GM21423 (cell line): ENCODE data around the gene LAMA2.

Source experiments
- ATAC-seq: cut with Tn5 transposase; IDR thresholded peaks from one replicate; pipeline ENCODE4 v1.9.1; 2021; ENCODE audit warnings: mild to moderate bottlenecking, moderate library complexity; ENCODE audit not compliant: unreplicated experiment

Gene LAMA2

DNA sequence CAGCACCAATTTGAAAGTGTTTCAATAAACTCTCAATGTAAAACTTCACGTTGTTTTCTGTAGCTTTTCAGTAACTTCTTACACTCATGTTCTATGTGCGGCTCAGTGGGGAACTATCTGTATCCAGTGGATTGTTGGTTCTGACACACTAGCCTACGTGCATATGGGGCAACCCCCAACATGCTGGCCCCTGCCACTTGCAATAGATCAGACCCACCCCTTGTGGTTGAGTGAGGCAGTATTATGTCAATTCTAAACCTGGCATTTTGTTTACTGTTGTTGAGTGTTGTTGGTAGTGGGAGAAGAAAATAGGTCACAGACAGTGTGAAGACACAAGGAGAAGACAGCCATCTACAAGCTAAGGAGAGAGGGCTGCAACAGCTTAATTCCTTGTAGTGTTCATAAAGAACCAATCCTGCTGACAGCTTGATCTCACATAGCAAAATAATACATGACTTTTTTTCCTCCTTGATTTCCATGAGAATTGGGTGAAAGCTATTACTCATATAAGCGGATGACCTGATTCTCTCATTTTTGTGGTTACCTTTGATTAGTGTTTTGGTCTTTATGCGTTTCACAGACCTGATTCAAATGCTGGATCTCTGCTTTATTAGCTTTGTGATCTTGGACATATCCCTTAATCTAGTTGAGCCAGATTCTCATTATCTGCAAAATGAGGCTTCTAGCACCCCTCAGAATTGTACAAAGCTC, 320.4 kb downstream of the LAMA2 start:
- no peak for ATAC-seq

DNA sequence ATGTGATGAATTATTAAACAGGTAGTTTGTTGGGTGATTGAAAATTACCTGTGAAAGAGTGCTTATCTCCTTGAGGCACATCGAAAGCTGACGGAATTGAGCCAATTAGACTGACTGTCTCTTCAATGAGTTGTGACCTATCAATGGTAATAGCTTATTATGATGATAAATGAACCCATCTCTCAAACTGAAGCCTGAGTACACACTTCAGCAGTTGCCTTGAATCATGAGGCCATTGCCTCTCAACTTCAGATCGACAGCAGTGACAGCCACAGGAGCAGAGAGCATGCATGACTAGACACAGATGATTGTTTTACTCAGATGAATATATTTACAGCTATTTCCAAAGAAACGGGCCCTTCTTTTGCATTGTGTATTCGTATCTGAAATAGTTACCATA, 323.9 kb downstream of the LAMA2 start:
- no peak for ATAC-seq

DNA sequence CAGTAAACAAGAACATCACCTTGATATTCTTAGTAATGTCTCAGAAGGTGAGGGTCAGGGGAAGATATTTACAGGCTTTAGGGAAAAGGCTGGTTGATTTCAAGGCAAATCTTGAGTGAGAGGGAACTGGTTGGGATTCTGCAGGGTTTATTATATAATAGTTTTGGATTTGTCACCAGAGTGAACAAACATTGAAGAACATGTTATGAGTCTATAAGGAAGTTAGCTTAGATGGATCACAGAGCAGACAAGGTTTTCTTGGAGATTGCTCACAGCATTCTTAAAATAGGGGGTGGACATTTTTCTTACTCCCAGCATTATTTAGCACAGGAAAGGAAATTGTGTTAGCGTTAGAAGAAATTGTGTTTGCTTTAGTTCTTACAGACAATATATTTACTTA, 324.9 kb downstream of the LAMA2 start:
- ATAC-seq: no peak

DNA sequence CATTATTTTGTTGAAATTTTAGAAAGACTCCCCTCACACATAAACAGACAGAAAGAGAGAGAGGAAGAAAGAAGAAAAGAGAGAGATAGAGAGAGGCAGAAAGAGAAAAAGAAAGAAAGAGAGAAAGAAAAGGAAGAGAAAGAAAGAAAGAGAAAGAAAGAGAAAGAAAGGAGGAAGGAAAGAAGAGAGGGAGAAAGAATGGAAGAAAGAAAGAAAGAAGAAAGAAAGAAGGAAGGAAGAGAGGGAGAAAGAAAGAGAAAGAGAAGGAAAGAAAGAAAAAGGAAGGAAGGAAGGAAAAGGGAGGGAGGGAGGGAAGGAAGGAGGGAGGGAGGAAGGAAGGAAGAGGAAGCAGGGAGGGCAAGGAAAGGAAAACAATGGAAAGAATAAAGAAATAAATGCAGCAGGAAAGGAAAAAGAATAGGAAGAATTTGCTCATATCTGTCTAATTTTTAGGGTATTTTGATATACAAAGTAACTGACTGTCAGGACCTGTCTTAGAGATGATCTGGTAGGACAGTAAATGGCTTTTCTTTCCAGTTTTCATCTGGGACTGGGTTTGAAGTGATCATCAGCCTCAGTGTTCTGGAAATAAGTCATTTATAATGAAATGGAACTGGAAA, 325.6 kb downstream of the LAMA2 start:
- ATAC-seq: no peak

DNA sequence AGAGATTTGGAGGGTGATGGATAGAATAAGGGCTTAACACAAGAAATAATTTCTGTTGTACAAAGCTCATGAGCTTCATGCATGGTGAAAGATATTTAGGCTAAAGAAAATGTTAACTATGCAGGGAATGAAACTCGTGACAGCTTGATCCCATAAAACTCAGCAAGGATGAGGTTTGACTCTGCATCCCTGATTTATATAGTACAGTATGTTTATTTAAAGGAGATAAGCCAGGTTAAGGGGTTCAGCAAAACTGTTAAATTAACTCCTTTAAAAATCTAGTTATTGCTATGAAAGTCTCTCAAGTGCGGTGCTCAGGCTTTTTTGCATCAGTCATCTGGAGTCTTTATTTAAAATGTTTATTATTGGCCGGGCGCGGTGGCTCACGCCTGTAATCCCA, 326.4 kb downstream of the LAMA2 start:
- ATAC-seq: no peak

DNA sequence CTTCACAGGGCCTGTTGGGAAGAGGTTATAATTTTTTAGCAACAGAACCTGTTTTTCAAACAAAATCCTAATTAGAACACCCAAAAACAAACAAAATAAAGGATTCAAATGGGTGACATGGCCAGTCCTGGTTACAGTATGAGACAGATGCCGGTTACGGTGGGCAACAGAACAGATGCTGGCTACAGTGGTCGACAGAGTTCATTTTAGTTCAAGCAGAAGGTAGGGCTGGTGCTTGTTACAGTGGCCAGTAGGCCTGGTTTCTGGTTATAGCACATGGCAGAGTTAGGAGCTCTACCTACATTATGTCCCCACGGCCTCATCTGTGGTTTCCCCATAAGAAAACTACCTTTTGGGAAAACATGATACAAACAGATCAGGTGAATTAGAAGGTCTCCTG, 327.7 kb downstream of the LAMA2 start:
- ATAC-seq: no peak

DNA sequence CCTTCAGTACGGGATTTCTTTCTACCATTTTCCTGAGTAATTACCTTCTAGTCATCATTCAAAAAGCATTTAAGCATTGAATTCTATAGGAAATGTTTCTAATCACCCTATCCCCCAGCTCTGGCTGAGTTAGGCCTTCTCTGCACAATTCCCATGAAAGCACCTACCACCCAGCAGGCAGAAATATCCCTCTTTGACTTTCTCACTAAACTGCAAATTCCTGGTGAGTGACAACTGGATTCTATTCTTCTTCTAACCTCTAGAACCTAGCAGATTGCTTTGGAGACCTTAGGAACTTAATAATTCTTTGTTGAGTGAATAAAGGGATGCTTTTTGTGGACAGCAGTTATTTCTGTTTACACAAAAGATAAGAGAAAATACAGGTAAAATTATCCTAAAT, 328.7 kb downstream of the LAMA2 start:
- no peak for ATAC-seq

DNA sequence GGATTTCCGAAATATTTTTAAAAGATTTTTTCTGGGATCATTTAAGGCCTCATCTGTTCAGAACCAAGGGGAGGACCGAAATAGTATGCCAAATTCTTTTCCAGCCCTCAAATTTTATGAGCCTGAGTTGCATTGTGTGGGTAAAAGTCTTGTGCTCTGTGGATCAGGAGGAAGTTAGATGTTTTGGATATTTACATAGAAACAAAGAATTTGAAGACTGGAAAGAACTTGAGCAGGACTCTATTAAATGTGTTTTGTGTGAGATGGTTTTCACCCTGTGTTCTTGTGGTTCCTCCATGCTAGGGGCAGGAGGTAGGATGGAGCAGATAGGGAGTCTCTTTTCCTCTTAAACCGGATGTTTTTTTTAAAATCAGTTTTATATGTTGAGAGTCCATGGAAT, 329.1 kb downstream of the LAMA2 start:
- ATAC-seq: no peak

DNA sequence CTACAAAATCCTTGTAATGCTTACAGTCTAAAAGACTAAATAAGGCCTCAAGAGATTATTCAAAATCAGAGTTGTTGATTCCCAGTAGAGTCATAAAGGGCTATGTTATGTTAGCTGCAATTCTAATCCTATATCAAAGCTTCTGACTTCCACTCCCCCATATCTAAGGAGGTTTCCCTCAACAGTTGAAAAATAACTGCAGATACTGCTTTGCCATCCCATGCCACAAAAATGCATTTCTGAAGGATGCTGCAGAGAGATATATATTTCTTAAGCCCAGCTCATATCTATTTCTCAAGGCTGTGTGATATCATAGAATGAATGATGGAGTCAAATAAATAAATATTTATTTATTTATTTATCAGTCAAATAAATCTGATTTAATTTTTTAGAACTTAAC, 332.3 kb downstream of the LAMA2 start:
- ATAC-seq: no peak

DNA sequence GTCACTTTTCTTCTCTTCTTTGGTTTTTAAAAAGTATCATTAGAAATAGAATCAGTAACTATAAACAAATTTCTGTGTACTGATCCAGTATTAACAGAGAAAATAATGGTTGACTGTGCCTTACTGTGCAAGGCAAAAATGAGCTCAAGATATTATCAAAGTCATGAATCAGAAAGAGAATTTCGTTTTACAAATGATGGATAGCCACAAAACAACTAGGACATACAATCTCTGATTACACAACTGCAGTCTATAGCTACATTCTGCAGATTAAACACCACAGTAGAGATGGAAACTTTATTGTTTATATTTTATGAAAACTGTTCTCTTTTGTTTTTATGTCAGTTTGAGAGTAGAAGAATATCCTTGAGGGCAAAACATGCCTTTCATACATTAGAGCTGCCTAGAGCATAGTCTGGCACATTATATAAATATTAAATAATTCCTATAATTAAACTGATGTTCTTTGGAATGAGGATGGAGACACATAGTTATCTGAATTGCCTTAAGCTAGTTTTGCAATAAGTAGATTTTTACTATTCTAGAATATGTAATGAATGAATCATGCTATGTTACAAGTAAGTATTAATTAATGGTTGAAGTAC, 333.1 kb downstream of the LAMA2 start:
- ATAC-seq: no peak

DNA sequence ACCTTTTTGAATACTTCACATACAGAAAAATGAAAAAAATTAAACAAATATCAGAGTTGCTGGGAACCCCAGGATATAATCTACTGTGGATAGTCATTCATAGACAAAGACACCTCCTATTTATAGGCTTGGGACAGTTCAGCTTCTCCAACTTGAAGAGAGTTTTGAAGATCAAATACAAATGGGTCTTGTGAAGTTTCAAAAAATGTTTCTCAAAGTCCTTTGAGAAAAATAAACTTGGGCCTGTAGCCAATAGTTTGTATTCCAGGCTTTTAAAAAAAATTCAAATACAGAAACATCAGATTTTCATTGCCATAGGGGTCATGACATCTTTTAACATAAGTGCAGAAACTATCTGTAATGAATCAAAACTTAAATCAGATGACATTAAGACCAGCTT, 334.8 kb downstream of the LAMA2 start:
- no peak for ATAC-seq

DNA sequence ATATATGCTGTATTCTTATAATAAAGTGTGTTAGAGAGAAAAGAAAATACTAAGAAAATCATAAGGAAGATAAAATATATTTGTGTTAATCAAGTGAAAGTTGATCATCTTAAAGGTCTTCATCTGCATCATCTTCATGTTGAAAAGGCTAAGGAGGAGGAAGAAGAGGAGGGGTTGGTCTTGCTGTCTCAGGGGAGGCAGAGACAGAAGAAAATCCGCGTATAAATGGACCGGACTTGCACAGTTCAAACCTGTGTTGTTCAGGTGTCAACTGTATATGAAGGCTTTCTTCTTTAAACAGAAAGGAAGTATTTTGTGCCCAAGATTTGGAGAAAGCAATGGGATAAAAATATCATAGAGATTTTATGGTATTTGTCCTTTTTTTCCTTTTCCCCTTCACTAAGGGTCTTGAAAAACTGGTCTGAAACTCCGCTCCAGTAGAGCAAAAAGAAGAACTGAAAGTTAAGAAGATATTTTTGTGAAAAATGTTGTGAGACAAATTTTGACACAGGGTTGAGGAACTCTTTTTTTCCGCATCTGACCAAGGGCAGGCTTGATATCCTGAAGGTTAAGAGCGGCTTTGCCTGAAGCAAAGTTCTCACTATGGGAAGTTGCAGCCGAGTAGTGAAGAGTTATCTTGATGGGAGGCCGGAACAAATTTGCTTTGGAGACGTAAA, 350.7 kb downstream of the LAMA2 start:
- peak; percentile 55 for ATAC-seq

DNA sequence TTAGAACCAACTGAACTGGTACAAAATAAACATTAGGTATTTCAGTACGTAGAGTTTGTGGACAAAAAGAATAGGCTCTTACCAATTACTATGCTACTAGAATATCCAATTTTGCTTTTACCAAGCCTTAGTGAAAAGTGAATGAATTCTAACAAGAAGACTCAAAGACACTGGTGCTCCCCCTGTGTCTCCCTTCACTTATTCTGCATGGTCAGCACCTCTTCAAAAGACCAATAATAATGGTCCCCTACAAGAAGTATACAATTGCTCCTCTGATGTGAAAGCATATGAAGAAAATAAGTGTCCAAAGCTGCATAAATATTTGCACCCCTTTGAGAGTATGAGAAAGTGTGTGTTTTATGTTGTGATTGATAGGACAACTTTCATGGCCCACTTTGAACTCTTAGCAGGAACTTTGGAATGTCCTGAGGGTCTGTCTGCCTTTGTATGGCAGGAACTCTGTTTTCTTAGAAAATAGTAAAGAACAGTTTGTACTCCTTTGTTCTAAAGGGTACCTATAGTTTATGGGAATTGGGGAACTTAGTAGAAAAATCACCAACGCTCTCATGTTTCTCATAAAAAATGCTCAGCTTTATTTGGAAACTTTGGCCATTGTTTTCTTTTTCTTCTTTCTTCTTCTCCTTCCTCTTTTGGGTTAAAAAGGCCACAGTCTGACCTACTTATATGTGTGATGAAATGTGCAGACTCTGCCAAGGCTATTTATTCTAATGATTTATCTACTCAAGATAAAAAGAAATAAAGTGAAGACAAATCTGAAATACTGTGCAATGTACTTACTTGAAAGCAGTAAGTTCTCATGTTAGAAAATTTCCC, 352.4 kb downstream of the LAMA2 start:
- no peak for ATAC-seq

DNA sequence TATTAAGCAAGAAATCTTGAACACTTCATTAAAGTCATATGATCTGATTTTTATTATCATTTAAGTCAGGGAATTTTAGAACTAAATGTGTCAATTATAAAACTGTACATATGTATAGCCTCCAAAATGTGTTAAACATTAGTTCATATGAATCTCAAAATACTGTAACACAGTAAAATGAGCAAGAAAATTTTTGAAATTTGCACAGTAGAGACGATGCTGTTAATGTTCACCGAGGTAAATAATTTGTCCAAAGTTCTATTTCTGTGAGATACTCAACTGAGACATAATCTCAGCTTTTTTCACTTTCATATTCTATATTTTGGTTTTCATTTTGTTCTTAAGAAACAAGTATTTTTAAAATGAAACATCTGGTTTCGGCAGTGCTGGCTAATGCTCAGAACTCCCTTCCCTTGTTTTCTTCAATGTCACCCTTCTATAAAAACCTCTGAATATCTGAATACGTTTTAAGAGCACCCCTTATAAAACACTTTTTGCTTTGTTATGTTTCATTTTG, 353.1 kb downstream of the LAMA2 start:
- ATAC-seq: peak; percentile 68

DNA sequence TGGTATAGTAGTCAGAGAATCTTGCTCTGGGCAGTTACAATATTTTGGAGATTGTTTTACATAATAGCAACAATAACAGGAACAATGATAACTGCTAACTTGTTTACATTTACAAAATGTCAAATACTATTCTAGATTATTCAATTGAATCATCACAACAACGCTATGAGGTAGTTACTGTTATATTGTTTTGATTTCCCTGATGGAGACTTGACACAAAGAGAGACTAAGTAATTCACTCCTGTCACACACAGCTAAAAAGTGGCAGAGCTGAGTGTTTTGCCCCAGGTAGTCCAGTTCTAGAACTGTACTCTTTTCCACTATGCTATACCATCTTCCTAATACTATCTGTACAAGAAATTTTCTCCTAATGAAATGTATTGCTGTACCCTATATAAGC, 356.1 kb downstream of the LAMA2 start:
- no peak for ATAC-seq

DNA sequence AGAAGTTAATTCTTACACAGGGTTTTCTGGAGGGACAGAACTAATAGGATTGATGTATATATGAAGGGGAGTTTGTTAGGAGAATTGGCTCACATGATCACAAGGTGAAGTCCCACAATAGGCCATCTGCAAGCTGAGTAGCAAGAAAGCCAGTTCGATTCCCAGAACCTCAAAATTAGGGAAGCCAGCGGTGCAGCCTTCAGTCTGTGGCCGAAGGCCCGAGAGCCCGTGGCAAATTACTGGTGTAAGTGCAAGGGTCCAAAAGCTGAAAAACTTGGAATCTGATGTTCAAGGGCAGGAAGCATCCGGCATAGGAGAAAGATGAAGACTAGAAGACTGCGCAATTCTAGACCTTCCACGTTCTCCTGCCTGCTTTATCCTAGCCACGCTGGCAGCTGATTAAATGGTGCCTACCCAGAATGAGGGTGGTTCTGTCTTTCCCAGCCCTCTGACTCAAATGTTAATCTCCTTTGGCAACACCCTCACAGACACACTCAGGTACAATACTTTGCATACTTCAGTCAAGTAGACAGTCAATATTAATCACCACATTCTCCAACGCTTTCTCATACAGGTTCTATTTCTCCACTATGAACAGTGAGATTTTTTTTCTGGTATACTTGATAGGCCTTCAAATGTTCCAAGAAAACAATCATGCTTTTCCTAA, 357.0 kb downstream of the LAMA2 start:
- no peak for ATAC-seq

DNA sequence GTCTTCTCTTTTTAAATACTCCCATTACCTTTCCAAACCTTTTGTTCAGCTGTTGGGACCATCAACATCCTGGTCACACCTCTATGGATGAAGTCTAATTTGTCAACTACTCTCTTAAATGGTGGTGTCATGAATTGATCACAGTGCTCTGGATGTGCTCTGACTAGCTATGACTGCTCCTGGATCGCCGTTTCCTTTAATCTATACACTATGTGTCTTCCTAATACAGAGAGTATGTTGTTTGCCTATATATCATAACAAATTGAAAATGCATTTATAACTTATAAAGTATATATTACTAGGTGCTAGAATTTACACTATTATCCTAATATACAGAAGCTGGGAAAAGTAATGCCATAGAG, 357.5 kb downstream of the LAMA2 start:
- no peak for ATAC-seq

DNA sequence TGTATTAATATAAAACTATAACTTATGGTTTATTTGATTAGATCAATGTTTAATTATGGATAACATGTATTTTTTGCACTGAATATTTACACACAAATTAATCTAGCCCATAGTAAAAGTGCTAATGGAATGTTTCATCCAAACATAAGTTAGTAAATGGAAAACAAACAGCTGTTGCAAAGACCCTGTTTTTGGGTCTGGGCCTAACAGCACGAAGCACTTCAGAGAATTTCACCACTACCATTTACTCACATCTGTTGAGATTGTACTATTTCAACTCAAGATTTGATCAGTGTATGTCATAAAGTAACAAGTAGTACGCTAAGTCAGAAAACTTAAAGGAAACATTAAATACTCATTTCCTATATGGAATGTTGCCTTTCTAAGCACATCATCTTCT, 359.6 kb downstream of the LAMA2 start:
- no peak for ATAC-seq

DNA sequence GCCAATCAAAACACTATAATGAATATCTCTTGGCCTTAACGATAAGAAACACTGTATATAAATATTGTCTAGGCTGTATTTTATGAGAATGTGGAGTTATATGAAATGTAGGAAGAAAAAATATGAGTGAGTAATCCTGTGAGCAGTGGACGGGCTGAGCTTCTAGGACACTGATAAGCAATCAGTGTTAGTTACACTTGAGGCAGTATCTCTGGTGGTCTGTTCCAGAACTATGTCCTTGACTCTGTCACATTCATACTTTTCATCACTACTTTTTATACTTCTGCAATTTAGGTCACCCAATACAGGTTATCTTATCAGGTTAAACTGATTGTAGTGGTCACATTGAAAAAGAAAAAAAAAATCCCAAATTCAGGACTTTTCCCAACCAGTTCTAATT, 360.4 kb downstream of the LAMA2 start:
- ATAC-seq: no peak

DNA sequence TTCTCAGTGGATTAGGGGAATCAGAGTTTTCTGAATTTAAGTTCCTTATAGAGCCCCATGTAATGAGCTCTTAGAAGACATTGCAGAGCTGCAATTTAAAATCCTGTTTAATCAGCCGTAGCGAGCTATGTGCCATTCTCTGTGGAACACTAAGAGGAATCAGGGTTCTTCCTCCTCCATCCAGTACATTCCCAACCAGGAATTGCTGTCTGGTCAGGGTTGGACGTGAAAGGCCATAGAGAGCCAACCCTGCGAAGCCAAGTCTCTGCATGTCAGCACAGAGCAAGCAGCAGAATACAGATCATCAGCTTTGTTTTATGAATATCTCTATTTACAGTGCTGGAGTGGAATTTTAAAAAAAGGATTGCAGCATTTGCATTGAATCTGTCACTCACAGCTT, 366.0 kb downstream of the LAMA2 start:
- no peak for ATAC-seq
